ENCODE data around the gene PTTG1IP. TPM values are rescaled to one million over a fixed set of nuclear protein-coding genes. Genes with fewer than 3 reads are reported as not detected.
A peak's percentile ranks its signal among the peaks of the same experiment; 100 is the strongest.

PTTG1IP gene
- 258 and 262 TPM in 2 replicates for polyA plus RNA-seq (2013)

DNA sequence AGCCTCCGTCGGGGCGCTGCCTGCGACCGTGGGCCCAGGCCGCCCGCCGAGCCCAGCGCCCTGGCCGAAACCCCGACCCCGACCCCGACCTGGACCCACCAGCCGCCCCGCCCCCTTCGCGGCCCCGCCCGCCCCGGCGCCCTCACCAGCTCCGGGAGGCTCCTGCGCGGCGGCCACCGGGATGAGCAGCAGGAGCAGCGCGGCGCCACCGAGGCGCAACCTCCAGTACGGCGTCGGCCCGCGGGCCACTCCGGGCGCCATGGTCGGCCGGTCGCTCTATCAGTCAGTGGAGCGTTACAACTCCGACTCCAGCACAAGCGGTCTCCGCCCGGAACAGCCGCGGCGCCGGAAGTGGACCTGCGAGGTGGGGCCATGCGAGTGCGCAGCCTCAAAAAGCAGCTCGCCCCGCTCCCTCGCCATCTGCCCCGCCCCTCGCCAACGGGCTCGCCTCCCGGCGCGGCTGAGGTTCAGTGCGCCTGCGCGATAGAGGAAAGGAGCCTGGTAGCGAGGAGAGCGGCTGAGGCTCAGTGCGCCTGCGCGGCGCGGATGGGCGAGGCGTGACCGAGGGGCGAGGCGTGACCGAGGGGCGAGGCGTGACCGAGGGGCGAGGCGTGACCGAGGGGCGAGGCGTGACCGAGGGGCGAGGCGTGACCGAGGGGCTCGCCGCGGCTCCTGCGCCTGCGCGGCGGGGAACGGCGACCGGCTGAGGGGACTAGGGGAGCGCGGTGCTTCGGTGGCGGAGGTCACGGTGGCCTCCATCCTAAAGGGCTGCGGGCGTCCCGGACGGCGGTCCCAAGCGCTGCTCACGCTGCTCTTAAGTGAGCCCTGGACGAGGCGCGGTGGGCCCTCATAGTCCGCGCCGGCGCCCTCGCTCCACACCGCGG is at the start of gene PTTG1IP:
Gene PTTG1IP (minus strand): TSS at position 335 of the 884 bp plus-strand sequence. CDS start 74 bp downstream, at position 261.
- Histone ChIP-seq H2AK5ac (ENCODE audit: low read length) (peak within 1 kb of the TSS; percentile 99), H3K79me2 (ENCODE audit: control insufficient read depth, insufficient read depth, low read length, poor library complexity) (peaks cover 27% of the 10 kb centered on the region), H3K27me3 (ENCODE audit: insufficient read depth, low read length) (no peaks in the 10 kb centered on the region), H3K27ac (ENCODE audit: low read depth, low read length) (peak within 1 kb of the TSS; percentile 78), H3K4me2 (ENCODE audit: low read length) (peak within 1 kb of the TSS; percentile 92), H3K4me3 (ENCODE audit: low read depth, low read length) (peak within 1 kb of the TSS; percentile 95), H2AFZ (ENCODE audit: insufficient read depth, low read length, poor library complexity) (peak within 1 kb of the TSS; percentile 76), H3K14ac (ENCODE audit: low read length) (peak within 1 kb of the TSS; percentile 99), H3K36me3 (ENCODE audit: control insufficient read depth in 1 of 2, insufficient read depth in 2 of 2, low read length in 2 of 2) (peaks cover 2 to 3% of the 10 kb centered on the region in 2 experiments), H4K8ac (ENCODE audit: low read depth, low read length) (peak within 1 kb of the TSS; percentile 89), H4K91ac (ENCODE audit: low read depth, low read length) (peak within 1 kb of the TSS; percentile 90), H2BK120ac (ENCODE audit: insufficient read depth, low read length, poor library complexity) (peak within 1 kb of the TSS; percentile 91), H3K4me1 (ENCODE audit: control insufficient read depth in 1 of 2, insufficient read depth in 2 of 2, low read length in 2 of 2) (peaks cover 24 to 31% of the 10 kb centered on the region in 2 experiments), H3K9ac (ENCODE audit: low read length) (peak within 1 kb of the TSS; percentile 94), H4K12ac (ENCODE audit: low read depth, low read length) (peak within 1 kb of the TSS; percentile 97), H3K23ac (ENCODE audit: low read length) (no peak within 1 kb of the TSS), H2BK12ac (ENCODE audit: low read length) (peak within 1 kb of the TSS; percentile 32), H3K79me1 (ENCODE audit: low read length) (peaks cover 36% of the 10 kb centered on the region), H3K4ac (ENCODE audit: low read depth, low read length) (peak within 1 kb of the TSS; percentile 100), H2BK5ac (ENCODE audit: low read depth, low read length, poor library complexity) (peak within 1 kb of the TSS; percentile 88), H3K18ac (ENCODE audit: low read length) (peak within 1 kb of the TSS; percentile 88), H3K9me3 (ENCODE audit: insufficient read depth, low read depth, low read length) (no peaks in the 10 kb centered on the region)
- DNase-seq: peak; percentile 98 to 100
- no CpG with 5 or more reads among the region's 123 CpGs for WGBS (ENCODE audit: extremely low coverage, insufficient coverage, insufficient read length)

DNA sequence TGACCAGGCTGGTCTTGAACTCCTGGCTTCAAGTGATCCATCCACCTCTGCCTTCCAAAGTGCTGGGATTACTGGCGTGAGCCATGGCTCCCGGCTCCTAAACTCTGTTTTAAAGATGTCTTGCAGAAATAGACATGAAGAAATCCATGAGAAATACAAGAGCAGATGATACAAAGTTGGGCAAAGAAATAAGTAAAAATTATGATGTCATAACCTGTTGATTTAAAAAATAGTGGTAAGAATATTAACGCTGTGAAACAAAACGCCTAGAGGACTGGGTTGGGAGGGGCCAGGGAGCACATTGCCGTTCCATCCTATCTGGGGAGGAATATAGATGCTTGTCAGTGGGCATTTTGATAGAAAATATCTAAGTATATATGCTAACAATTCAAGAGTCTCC is 48.4 kb upstream of the PTTG1IP start:
- H3K79me2 ChIP-seq (ENCODE audit: control insufficient read depth, insufficient read depth, low read length, poor library complexity): no peaks in the 10 kb centered on the region
- H3K4me2 ChIP-seq (ENCODE audit: low read length): no peak overlapping the region
- no peak overlapping the region for H3K9ac ChIP-seq (ENCODE audit: low read length)
- WGBS (ENCODE audit: extremely low coverage, insufficient coverage, insufficient read length): no CpG with 5 or more reads among the region's 5 CpGs
- H3K27ac ChIP-seq (ENCODE audit: low read depth, low read length): no peak overlapping the region
- H2AFZ ChIP-seq (ENCODE audit: insufficient read depth, low read length, poor library complexity): no peak overlapping the region
- no peak overlapping the region for H4K8ac ChIP-seq (ENCODE audit: low read depth, low read length)
- no peak overlapping the region for H3K23ac ChIP-seq (ENCODE audit: low read length)
- no peak overlapping the region for H2AK5ac ChIP-seq (ENCODE audit: low read length)
- no peak overlapping the region for H2BK5ac ChIP-seq (ENCODE audit: low read depth, low read length, poor library complexity)
- no peaks in the 10 kb centered on the region for H3K79me1 ChIP-seq (ENCODE audit: low read length)
- H3K27me3 ChIP-seq (ENCODE audit: insufficient read depth, low read length): peaks cover 26% of the 10 kb centered on the region
- H3K4me3 ChIP-seq (ENCODE audit: low read depth, low read length): no peak overlapping the region
- H3K36me3 ChIP-seq (ENCODE audit: control insufficient read depth in 1 of 2, insufficient read depth in 2 of 2, low read length in 2 of 2): no peaks in the 10 kb centered on the region
- no peak overlapping the region for H2BK120ac ChIP-seq (ENCODE audit: insufficient read depth, low read length, poor library complexity)
- H2BK12ac ChIP-seq (ENCODE audit: low read length): no peak overlapping the region
- H3K9me3 ChIP-seq (ENCODE audit: insufficient read depth, low read depth, low read length): peaks cover 13% of the 10 kb centered on the region
- no peak overlapping the region for H4K91ac ChIP-seq (ENCODE audit: low read depth, low read length)
- DNase-seq: no peak
- no peak overlapping the region for H4K12ac ChIP-seq (ENCODE audit: low read depth, low read length)
- H3K18ac ChIP-seq (ENCODE audit: low read length): no peak overlapping the region
- H3K4ac ChIP-seq (ENCODE audit: low read depth, low read length): no peak overlapping the region
- no peak overlapping the region for H3K14ac ChIP-seq (ENCODE audit: low read length)
- H3K4me1 ChIP-seq (ENCODE audit: control insufficient read depth in 1 of 2, insufficient read depth in 2 of 2, low read length in 2 of 2): peaks cover 1 to 9% of the 10 kb centered on the region in 2 experiments

- Histone ChIP-seq H3K27me3 (ENCODE audit: insufficient read depth, low read length) (peaks cover 26% of the 10 kb centered on the region), H3K4me2 (ENCODE audit: low read length) (no peak within 1 kb of the TSS), H2AK5ac (ENCODE audit: low read length) (no peak within 1 kb of the TSS), H3K23ac (ENCODE audit: low read length) (peak within 1 kb of the TSS; percentile 83), H3K18ac (ENCODE audit: low read length) (no peak within 1 kb of the TSS), H4K12ac (ENCODE audit: low read depth, low read length) (no peak within 1 kb of the TSS), H3K36me3 (ENCODE audit: control insufficient read depth in 1 of 2, insufficient read depth in 2 of 2, low read length in 2 of 2) (no peaks in the 10 kb centered on the region), H3K4ac (ENCODE audit: low read depth, low read length) (no peak within 1 kb of the TSS), H4K8ac (ENCODE audit: low read depth, low read length) (no peak within 1 kb of the TSS), H3K14ac (ENCODE audit: low read length) (no peak within 1 kb of the TSS), H3K27ac (ENCODE audit: low read depth, low read length) (no peak within 1 kb of the TSS), H3K79me1 (ENCODE audit: low read length) (no peaks in the 10 kb centered on the region), H2BK120ac (ENCODE audit: insufficient read depth, low read length, poor library complexity) (no peak within 1 kb of the TSS), H2BK5ac (ENCODE audit: low read depth, low read length, poor library complexity) (no peak within 1 kb of the TSS), H3K9me3 (ENCODE audit: insufficient read depth, low read depth, low read length) (peaks cover 7% of the 10 kb centered on the region), H3K4me1 (ENCODE audit: control insufficient read depth in 1 of 2, insufficient read depth in 2 of 2, low read length in 2 of 2) (no peaks in the 10 kb centered on the region), H3K4me3 (ENCODE audit: low read depth, low read length) (peak within 1 kb of the TSS; percentile 5), H2BK12ac (ENCODE audit: low read length) (no peak within 1 kb of the TSS), H4K91ac (ENCODE audit: low read depth, low read length) (no peak within 1 kb of the TSS), H2AFZ (ENCODE audit: insufficient read depth, low read length, poor library complexity) (no peak within 1 kb of the TSS), H3K9ac (ENCODE audit: low read length) (no peak within 1 kb of the TSS), H3K79me2 (ENCODE audit: control insufficient read depth, insufficient read depth, low read length, poor library complexity) (no peaks in the 10 kb centered on the region)
- peak in 1 of 2 donors; percentile 8 for DNase-seq
- no CpG with 5 or more reads among the region's 29 CpGs for WGBS (ENCODE audit: extremely low coverage, insufficient coverage, insufficient read length)
These were observed 47.5 kb upstream of the PTTG1IP start, which contains the start of gene ITGB2 for GRCh38 chr21:44920694-44921604. TSS of gene ITGB2 (minus strand) at chr21:44920899. CDS start at chr21:44910782, 10,117 bp downstream.

Data from trophoblast cell (in vitro differentiated cells and primary cell).